IPS-20b (cell line): ENCODE data around the gene COL25A1.
A peak's percentile ranks its signal among the peaks of the same experiment; 100 is the strongest.

ENCODE experiments used
- H3K27ac ChIP-seq: one replicate; pipeline ENCODE4 v1.5.1; 2013; ENCODE audit warnings: low read length
- H3K27me3 ChIP-seq: 2 replicates; pipeline ENCODE4 v1.6.1; 2013; ENCODE audit warnings: mild to moderate bottlenecking, low read length, inconsistent platforms; ENCODE audit not compliant: insufficient read depth
- H3K36me3 ChIP-seq: 2 replicates; pipeline ENCODE4 v1.6.1; 2013; ENCODE audit warnings: low read depth, mild to moderate bottlenecking, inconsistent platforms, low read length, moderate library complexity; ENCODE audit not compliant: insufficient read depth
- H3K4me1 ChIP-seq: 2 replicates; pipeline ENCODE4 v1.6.1; 2013; ENCODE audit warnings: mild to moderate bottlenecking, control low read depth, inconsistent platforms, low read length, moderate library complexity; ENCODE audit not compliant: insufficient read depth
- H3K4me3 ChIP-seq: 2 replicates; pipeline ENCODE4 v1.5.1; 2013; ENCODE audit warnings: mild to moderate bottlenecking, low read length, inconsistent platforms
- H3K9ac ChIP-seq: 2 replicates; pipeline ENCODE4 v1.6.1; 2013; ENCODE audit warnings: low read depth, mild to moderate bottlenecking, inconsistent platforms, low read length, moderate library complexity
- H3K9me3 ChIP-seq: 2 replicates; pipeline ENCODE4 v1.6.1; 2013; ENCODE audit warnings: mild to moderate bottlenecking, low read depth, low read length, inconsistent platforms; ENCODE audit not compliant: insufficient read depth

Gene COL25A1

GRCh38 chr4:109209647-109210046, 92.8 kb downstream of the COL25A1 start:
- H3K27me3 ChIP-seq: no peaks in the 10 kb centered on the region
- no peaks in the 10 kb centered on the region for H3K36me3 ChIP-seq
- H3K4me3 ChIP-seq: no peak overlapping the region
- H3K4me1 ChIP-seq: peaks cover 5% of the 10 kb centered on the region; the same call in 1 of the 2 replicates
- H3K9me3 ChIP-seq: no peaks in the 10 kb centered on the region
- no peak overlapping the region for H3K27ac ChIP-seq
- H3K9ac ChIP-seq: no peak overlapping the region

GRCh38 chr4:109207898-109208297, 94.6 kb downstream of the COL25A1 start:
- H3K36me3 ChIP-seq: no peaks in the 10 kb centered on the region
- peaks cover 5% of the 10 kb centered on the region; the same call in 1 of the 2 replicates for H3K4me1 ChIP-seq
- no peaks in the 10 kb centered on the region for H3K9me3 ChIP-seq
- no peak overlapping the region for H3K27ac ChIP-seq
- no peak overlapping the region for H3K4me3 ChIP-seq
- no peaks in the 10 kb centered on the region for H3K27me3 ChIP-seq
- H3K9ac ChIP-seq: no peak overlapping the region

- H3K9ac ChIP-seq: no peak overlapping the region
- no peak overlapping the region for H3K27ac ChIP-seq
- no peak overlapping the region for H3K4me3 ChIP-seq
- no peaks in the 10 kb centered on the region for H3K27me3 ChIP-seq
- H3K36me3 ChIP-seq: no peaks in the 10 kb centered on the region
- peaks cover 5% of the 10 kb centered on the region; the same call in 1 of the 2 replicates for H3K4me1 ChIP-seq
- H3K9me3 ChIP-seq: no peaks in the 10 kb centered on the region
Observed at GRCh38 chr4:109207061-109207460, 95.4 kb downstream of the COL25A1 start.

GRCh38 chr4:109206620-109207019, 95.8 kb downstream of the COL25A1 start:
- Histone ChIP-seq H3K27me3 (no peaks in the 10 kb centered on the region), H3K4me3 (no peak overlapping the region), H3K27ac (no peak overlapping the region), H3K4me1 (peaks cover 5% of the 10 kb centered on the region; the same call in 1 of the 2 replicates), H3K9ac (no peak overlapping the region), H3K36me3 (no peaks in the 10 kb centered on the region), H3K9me3 (no peaks in the 10 kb centered on the region)

GRCh38 chr4:109205186-109205585, 97.3 kb downstream of the COL25A1 start:
- Histone ChIP-seq H3K27ac (no peak overlapping the region), H3K27me3 (no peaks in the 10 kb centered on the region), H3K4me1 (peaks cover 5% of the 10 kb centered on the region; the same call in 1 of the 2 replicates), H3K9ac (no peak overlapping the region), H3K9me3 (no peaks in the 10 kb centered on the region), H3K4me3 (no peak overlapping the region), H3K36me3 (no peaks in the 10 kb centered on the region)

- Histone ChIP-seq H3K36me3 (no peaks in the 10 kb centered on the region), H3K4me1 (no peaks in the 10 kb centered on the region), H3K4me3 (no peak overlapping the region)
Observed at GRCh38 chr4:109199585-109199984, 102.9 kb downstream of the COL25A1 start.

GRCh38 chr4:109195646-109196045, 106.8 kb downstream of the COL25A1 start:
- Histone ChIP-seq H3K4me1 (no peaks in the 10 kb centered on the region), H3K9me3 (no peaks in the 10 kb centered on the region), H3K9ac (no peak overlapping the region), H3K4me3 (no peak overlapping the region), H3K36me3 (no peaks in the 10 kb centered on the region), H3K27me3 (no peaks in the 10 kb centered on the region), H3K27ac (no peak overlapping the region)

More at GRCh38 chr4:109199585-109199984, 102.9 kb downstream of the COL25A1 start:
- no peak overlapping the region for H3K27ac ChIP-seq
- H3K27me3 ChIP-seq: no peaks in the 10 kb centered on the region
- no peak overlapping the region for H3K9ac ChIP-seq
- no peaks in the 10 kb centered on the region for H3K9me3 ChIP-seq

GRCh38 chr4:109191216-109191615, 111.2 kb downstream of the COL25A1 start:
- H3K36me3 ChIP-seq: no peaks in the 10 kb centered on the region
- H3K27me3 ChIP-seq: no peaks in the 10 kb centered on the region
- H3K4me3 ChIP-seq: no peak overlapping the region
- no peaks in the 10 kb centered on the region for H3K9me3 ChIP-seq
- peaks cover 2% of the 10 kb centered on the region; the same call in 1 of the 2 replicates for H3K4me1 ChIP-seq
- no peak overlapping the region for H3K27ac ChIP-seq
- H3K9ac ChIP-seq: no peak overlapping the region

GRCh38 chr4:109186458-109186945, 116.0 kb downstream of the COL25A1 start:
- no peaks in the 10 kb centered on the region for H3K36me3 ChIP-seq
- peaks cover 13% of the 10 kb centered on the region; the same call in 1 of the 2 replicates for H3K4me1 ChIP-seq
- H3K4me3 ChIP-seq: peak overlapping the region; percentile 35; the same call in 1 of the 2 replicates
- H3K9ac ChIP-seq: no peak overlapping the region
- no peak overlapping the region for H3K27ac ChIP-seq
- no peaks in the 10 kb centered on the region for H3K27me3 ChIP-seq
- no peaks in the 10 kb centered on the region for H3K9me3 ChIP-seq

- Histone ChIP-seq H3K4me3 (no peak overlapping the region), H3K36me3 (no peaks in the 10 kb centered on the region), H3K27ac (no peak overlapping the region), H3K9me3 (no peaks in the 10 kb centered on the region), H3K4me1 (peaks cover 13% of the 10 kb centered on the region; the same call in 1 of the 2 replicates), H3K27me3 (no peaks in the 10 kb centered on the region), H3K9ac (no peak overlapping the region)
Observed at GRCh38 chr4:109185951-109186350, 116.5 kb downstream of the COL25A1 start.

- H3K36me3 ChIP-seq: no peaks in the 10 kb centered on the region
- H3K27me3 ChIP-seq: no peaks in the 10 kb centered on the region
- H3K27ac ChIP-seq: no peak overlapping the region
- H3K9me3 ChIP-seq: no peaks in the 10 kb centered on the region
- peaks cover 13% of the 10 kb centered on the region; the same call in 1 of the 2 replicates for H3K4me1 ChIP-seq
- no peak overlapping the region for H3K4me3 ChIP-seq
- H3K9ac ChIP-seq: no peak overlapping the region
Observed at GRCh38 chr4:109185548-109185947, 116.9 kb downstream of the COL25A1 start.

GRCh38 chr4:109184491-109184961, 117.9 kb downstream of the COL25A1 start:
- Histone ChIP-seq H3K4me3 (no peak overlapping the region), H3K9me3 (no peaks in the 10 kb centered on the region), H3K4me1 (peaks cover 19% of the 10 kb centered on the region; the same call in 1 of the 2 replicates), H3K36me3 (no peaks in the 10 kb centered on the region), H3K27ac (no peak overlapping the region), H3K27me3 (no peaks in the 10 kb centered on the region), H3K9ac (no peak overlapping the region)
